ENCODE measurements around the gene G2E3.

The G2E3 gene

DNA sequence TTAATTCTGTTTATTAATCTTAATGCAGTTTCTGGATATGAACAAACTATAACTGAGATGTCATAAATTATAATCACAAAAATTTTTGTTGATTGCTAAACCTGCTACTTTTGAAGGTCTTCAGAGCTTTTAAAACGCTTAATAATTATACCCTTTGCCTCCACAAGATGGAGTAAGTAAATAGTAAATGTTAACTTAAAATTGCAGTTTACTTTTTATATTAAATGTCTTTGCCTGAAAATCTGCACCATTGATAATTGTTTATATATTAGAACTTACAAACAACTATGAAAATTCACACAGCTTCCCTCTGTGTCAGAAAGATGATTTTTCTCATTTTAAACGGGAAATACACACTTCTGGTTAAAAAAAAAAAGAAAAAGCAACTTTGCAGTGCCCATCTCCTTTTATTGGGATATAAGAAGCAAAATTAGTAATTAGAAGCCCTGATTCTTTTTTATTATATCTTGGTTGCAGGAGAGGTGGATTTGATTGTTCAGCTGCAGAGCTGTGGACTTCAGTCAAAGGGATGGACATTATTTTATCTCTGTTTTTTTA, 98.7 kb downstream of the G2E3 start:
- no peak for DNase-seq

DNA sequence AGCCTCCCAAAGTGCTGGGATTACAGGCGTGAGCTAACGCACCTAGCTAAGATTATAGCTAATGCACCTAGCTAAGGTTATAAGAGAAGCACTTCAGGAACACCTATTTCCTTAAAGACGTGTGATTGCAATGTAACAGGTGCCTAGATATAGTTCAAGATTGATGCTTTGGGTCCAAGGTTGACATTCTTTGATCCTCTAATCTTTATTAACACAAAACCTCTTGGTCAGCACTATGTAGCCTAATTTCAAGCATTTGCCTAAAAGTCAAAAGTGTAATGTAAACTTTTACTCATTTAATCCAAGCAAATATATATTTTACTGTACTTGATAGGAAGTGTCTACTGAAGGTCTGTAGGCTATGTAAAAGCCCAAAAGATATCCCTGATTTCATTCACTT, 99.7 kb downstream of the G2E3 start:
- no peak for DNase-seq

DNA sequence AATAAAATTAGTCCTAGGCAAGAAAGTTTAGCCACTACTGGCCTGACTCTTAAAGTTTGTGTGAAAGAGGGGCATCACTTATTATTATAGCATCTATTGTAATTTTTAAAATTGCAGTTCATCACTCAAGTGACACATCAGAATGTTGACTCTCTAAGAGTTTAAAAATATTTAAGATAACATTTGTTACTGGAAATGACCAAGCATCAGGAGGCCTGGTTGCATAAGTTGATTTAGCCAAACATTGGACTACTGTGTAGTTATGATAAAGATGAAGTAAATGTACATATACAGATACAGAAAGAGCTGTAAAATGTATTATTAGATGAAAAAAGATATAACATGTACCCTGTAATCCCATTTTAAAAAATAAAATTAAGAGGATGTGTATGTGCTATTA, 110.6 kb downstream of the G2E3 start:
- no peak for DNase-seq
